Adrenal gland (tissue), 5 donors: ENCODE measurements around the gene SCNN1B.
"Not testable (repeated sequence)": the region's sequence is repeated elsewhere in the genome, so short reads cannot be mapped to it uniquely, and the experiment has no call there.

Source experiments
- CTCF ChIP-seq, 6 experiments: fragments of 450-650 bp in 4 of 6; fragments of 200-600 bp in 2 of 6; sonication (generic) in 1 of 6; IDR thresholded peaks; 1 replicate in 5 of 6; 2 replicates in 1 of 6; pipeline versions ENCODE4 v1.5.1 to v1.8.0; 2016 to 2021; ENCODE audit warnings: antibody characterized with exemption in 6 of 6, mild to moderate bottlenecking in 2 of 6, moderate library complexity in 1 of 6
- POLR2A ChIP-seq, 2 donors: fragments of 450-650 bp; IDR thresholded peaks; one replicate each; pipeline ENCODE4 v1.6.1; 2017; ENCODE audit warnings: antibody characterized with exemption in 2 of 2, mild to moderate bottlenecking in 2 of 2, moderate library complexity in 1 of 2
- donor health status: DM: no; HTN: no; CAD: no.

GRCh38 chr16:23400447-23400846 lies 98.3 kb downstream of the SCNN1B start:
- TF ChIP-seq CTCF, POLR2A (IDR thresholded peaks at IDR 0.05): not testable (repeated sequence)
